Embryonic facial prominence (tissue), 1 donor: ENCODE data around the gene BMP10.
"Not testable (repeated sequence)": the region's sequence is repeated elsewhere in the genome, so short reads cannot be mapped to it uniquely, and the experiment has no call there.

ENCODE experiments used
- DNase-seq: peaks from one replicate; pipeline ENCODE4 v3.0.0-alpha.2; 2016; ENCODE audit errors: extremely low spot score

Gene BMP10

DNA sequence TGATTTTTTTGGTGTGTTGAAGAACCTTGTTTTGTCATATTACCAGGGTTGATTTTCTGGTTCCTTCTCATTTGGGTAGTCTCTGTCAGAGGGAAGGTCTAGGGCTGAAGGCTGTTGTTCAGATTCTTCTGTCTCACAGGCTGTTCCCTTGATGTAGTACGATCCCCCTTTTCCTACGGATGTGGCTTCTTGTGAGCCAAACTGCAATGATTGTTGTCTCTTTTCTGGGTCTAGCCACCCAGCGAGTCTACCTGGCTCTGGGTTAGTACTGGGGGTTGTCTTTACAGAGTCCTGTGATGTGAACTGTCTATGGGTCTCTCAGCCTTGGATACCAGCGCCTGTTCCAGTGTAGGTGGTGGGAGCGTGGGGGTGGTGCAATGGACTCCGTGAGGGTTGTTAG, 24.8 kb upstream of the BMP10 start:
- DNase-seq: not testable (repeated sequence)

DNA sequence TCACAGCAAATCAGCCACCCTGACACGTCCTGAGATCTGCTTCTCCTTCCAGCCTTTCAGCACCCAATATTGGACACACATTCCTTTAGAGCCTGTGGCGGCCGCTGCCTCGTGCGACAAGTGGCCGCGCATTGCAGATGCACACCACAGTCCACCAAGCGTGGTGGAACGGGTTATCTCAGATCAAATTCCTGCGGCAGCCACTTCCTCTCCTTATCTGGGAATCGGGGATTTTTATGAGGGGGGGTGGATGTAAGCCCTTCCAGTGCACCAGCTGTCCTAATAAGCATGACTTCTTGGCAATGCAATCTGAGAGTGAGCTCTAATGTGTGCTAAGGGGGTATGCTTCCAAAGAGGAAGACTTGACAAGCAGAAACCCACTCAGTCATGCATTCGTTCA, 18.3 kb upstream of the BMP10 start:
- DNase-seq: no peak

DNA sequence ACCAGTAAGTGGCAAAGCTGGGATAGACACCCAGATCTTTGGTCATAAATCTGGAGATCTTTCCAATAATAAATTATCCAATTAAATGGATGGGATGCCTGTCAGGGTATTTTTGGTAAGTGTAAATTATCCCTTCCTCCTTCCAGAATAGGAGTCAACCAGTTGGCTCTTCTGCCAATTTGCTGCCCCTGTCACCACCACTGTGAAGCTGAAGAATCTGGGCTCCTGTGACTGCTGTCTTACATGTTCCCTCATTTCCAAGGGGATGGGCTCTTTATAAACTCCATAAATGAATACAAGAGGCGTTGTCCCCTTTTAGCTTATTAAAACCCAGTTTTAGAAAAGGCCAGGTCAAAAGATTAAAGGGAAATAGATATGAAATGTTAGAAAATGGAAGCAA, 17.8 kb upstream of the BMP10 start:
- no peak for DNase-seq

DNA sequence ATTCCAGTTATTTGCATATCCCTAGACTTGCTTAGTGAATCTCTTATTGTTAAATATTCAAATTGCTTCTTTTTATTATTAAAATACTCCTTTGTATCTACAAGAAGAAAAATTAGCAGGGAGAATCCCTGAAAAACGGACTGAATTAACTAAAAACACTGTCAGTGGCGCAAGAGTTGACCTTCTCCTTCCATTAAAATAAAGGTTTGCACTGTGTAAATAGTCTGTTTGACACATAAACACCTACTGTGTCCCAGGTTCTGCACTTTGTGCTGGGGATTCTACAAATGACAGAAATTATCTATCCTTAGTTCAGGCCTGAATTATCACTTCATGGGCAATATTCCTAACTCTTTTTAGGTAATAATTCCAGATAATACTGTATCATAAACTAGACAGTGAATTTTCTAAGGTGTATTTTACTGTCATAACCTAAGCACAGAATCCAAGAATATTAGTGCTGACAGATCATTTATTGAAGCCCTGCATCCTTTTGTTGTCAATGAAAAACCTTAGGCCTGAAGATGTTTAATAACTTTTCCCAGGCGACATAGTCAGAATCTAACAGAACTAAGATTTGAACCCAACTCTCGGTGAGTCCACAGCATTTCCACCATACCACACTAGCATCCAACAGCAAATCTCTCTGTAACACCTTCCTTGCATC, 17.0 kb upstream of the BMP10 start:
- DNase-seq: no peak

DNA sequence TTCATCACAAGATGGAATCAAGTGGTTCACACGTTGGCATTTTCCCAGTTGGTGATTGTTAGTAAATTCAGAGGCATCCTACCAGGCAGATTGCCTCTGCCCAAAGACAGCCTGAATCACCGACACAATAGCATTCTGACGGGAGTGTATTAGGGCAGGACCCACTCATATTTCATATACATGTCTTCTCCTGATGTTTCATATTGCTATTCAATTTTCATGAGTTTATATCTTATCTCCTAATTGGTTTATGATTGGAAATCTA, 14.5 kb upstream of the BMP10 start:
- no peak for DNase-seq

- DNase-seq: no peak
Observed at GRCh38 chr2:68885074-68885810, 14.0 kb upstream of the BMP10 start.

DNA sequence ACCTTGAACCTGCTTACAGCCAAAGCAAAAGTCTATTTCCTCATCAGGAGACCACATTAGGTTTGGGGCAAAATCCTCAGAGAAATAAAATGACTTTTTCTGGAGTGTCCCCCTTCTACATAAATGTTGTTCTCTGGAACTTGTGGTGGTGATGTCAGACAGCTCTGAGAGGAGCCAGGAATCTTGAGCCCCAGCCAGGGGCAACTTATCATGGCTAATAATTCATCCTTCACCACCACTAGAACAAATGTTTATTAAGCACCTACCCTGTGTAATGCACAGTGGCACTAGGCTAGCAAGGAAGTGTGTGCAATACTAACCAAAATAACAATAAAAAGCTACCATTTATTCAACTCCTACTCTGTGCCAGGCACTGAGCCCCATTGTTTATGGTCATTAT, 9.0 kb upstream of the BMP10 start:
- DNase-seq: no peak

GRCh38 chr2:68879296-68879695, 8.1 kb upstream of the BMP10 start:
- DNase-seq: no peak

DNA sequence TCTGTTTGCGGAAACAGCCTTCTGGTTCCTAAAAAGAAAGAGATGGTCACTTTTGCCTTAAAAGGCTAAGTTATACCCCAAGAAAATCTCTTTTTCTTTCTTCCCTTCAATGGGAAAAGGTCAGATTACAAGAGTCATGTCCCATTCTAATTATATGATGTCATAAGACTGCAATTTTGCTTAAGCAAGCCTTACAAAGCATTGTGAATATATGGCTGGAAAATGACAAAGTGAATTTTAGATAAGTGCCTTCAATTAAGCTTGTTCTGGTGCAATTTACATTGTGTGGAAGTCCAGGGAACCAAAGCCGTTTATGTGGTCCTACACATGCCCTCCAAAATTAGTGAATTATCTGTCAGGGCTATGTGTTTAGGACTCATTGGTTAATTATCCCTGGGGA, 7.6 kb upstream of the BMP10 start:
- DNase-seq: no peak

DNA sequence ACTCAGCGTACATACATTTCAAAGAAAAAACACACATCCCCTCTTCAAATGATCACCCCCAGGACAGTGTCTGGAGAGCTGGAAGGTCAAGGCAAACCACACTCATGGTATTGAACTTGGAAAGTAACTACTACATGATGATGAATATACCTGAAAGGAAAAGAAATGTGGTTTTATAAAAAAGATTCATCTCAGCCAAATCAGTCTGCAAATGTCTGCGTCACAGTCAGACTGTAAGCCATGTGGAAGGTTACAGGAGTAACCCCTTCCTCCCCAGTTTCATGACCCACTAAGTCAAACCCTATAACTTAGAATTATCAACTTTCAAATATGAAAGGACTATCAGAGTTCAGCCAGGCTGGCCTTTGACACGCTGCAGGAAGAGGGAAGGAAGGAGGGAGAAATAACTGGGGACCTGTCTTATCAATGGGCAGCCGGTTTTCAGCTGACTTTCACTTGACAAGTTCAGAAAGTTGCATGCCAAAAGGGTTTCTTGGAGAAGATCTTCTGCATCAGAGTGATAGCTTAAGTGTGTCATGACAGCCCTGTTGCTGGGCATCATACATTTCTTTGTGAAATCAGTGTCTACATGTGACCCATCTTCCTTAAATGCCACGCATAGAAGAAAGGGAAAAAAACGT, 7.0 kb upstream of the BMP10 start:
- DNase-seq: no peak

DNA sequence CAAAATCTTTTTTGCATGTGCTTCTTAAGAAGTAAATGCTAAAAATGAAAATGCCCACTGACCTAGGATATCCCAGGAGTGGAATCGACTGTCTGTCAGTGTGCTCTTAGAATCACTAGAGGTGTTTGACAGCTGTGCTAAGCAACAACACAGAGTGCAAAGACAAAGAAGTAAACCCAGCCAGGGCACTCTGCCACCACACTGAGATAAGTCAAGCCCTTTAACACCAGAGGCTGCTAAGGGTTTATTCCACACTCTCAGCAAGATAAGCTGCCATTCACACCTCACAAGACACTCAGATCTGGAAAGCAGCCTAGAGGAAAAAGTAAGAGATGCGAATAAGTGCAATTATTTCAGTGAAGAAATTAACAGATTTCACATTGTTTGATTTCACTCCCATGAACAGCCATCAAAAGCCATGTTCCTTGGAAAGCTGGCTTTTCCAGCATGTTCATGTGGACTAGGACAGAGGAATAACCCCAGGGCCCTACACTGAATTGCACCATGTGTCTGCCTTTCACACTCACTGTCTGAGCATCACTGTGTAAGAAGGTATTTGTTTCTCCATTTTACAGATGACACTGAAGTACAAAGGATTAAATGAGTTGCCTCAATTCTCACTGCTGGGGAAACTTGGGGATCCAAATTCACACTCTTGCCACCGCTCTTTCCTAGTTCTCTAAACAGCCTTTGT, 6.0 kb upstream of the BMP10 start:
- no peak for DNase-seq

- no peak for DNase-seq
Observed at GRCh38 chr2:68870215-68870614, 982 bp downstream of the BMP10 start.

- no peak for DNase-seq
Observed at GRCh38 chr2:68865108-68865507, 6.1 kb downstream of the BMP10 start.

DNA sequence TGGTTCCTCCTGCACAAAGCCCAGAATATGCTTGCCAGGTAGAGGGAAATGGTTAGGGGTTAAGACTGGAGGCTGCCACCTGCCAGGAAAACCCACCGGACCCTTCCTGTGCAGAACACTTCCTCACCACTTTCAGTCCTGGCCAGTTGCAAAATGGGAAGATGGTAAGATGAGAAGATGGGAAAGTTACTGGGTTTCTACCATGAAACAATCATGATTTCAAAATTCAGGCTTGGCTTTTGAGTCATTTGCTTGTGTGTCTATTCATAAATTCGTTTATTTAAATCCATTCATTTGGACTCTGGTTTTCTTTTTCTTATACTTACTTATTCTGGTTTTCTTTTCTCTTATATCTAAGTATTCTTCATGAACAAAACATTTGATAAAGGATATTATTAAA, 7.2 kb downstream of the BMP10 start:
- DNase-seq: no peak

GRCh38 chr2:68862889-68863288, 8.3 kb downstream of the BMP10 start:
- DNase-seq: no peak

DNA sequence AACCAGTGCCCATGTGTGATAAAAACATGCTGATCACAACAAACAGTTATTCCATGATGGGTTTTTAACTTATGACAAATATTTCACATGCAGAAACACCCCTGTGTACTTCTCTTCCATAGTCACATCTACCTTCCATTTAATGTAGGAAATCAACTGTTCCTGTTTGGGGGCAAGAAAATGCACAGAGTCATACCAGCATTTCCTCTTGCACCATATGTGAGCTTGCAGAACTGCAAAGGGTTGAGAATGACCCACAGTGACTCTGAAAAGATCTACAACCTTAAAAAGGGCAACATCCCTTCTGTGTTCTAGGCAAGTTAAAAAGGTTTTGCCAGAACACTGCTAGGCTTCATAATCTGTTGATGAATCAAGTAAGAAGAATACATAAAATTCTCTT, 9.9 kb downstream of the BMP10 start:
- DNase-seq: no peak

DNA sequence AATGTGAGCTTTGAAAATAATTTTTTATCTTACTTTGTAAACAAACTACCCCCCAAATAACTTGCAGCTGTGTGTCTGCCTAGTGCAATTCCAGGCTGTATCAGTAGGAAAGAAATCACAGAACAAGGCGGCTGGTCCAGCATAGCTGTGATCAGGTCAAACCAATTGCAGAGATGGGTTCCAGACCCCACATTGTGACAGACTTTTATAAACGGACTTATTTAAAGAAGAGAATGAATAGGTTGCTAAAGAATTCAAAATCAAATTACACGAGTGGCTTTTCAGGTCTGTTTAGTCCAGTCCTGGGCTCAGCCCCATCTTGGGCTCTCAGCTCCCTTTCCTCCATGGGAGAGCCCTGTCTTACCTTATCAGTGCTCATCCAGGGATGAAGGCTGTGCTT, 11.1 kb downstream of the BMP10 start:
- DNase-seq: no peak

GRCh38 chr2:68857855-68858456, 13.2 kb downstream of the BMP10 start:
- DNase-seq: no peak

DNA sequence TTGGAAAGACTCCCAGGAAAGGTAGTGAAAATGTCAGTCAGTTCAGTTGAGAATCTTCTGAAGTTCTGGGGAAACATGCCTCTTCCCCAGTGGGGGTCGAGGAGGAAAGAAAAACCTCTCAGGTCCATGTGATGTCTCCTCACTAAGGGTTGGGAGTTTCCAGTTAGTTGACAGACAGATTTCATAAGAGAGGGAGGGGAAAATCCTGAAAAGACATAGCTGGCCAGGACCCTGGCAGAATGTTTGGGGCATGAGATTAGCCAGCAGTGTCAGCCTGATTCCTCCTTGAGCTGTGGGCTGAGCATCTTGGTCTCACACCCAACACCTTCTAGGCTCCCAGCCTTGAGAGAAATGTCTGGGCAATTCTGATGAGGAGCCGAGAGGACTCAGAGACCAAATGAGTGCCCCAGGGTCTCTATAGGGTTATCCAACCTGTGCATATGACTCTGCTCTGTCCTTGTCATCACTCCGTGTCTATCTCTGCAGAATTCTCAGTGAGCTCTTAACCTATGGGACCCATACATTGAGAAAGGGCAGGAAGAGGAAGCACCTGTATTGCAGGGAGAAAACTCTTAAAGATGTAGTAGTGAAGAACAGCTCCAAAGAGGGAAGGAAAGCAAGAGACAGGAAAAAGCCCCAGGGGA, 13.9 kb downstream of the BMP10 start:
- no peak for DNase-seq

DNA sequence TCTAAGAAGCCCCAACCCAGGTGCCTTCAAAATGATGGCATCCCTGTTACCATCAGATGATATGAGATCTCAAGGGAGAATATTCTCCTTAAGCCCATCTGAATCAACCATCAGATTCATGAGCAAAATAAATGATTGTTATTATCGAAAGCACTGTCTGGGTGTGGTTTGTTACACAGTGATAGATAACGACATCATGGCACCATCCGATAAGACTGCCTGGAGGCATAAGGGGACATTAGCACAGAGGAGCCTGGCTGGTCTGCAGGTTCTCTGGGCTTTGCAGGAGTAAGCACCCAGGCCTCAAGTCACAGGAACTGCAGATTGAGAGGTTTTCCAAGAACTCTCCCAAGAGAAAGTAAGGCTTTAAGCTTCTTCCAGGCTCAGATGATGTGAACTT, 15.6 kb downstream of the BMP10 start:
- no peak for DNase-seq

DNA sequence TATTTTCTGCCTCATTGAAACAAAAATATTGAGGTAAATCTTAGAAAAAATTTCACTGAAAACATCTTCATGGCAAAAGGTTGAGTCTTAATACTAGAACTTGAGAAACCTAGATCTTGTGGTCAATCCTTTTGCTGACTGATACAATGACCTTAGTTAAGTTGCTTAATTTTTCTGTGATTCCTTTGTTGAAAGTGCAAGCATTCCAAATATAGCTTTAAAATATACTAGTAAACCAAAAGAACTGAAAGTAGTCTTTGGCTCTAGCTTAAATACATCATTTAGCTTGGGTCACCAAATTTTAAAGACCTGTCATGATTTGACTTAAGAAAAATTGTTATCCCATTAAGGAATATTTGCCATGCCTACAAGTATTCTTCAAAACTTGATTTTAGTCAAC, 16.7 kb downstream of the BMP10 start:
- DNase-seq: no peak

- DNase-seq: no peak
Observed at GRCh38 chr2:68853915-68854314, 17.3 kb downstream of the BMP10 start.
